ENCODE data around the gene KIAA1549. TPM values are rescaled to one million over a fixed set of nuclear protein-coding genes. Genes with fewer than 3 reads are reported as not detected.

KIAA1549 gene
- total and polyA plus RNA-seq, 2 of the 8 experiments (the other 6 are each of a cell fraction or from before 2014, with no cell fraction given), result 6.5 to 17.3 TPM

DNA sequence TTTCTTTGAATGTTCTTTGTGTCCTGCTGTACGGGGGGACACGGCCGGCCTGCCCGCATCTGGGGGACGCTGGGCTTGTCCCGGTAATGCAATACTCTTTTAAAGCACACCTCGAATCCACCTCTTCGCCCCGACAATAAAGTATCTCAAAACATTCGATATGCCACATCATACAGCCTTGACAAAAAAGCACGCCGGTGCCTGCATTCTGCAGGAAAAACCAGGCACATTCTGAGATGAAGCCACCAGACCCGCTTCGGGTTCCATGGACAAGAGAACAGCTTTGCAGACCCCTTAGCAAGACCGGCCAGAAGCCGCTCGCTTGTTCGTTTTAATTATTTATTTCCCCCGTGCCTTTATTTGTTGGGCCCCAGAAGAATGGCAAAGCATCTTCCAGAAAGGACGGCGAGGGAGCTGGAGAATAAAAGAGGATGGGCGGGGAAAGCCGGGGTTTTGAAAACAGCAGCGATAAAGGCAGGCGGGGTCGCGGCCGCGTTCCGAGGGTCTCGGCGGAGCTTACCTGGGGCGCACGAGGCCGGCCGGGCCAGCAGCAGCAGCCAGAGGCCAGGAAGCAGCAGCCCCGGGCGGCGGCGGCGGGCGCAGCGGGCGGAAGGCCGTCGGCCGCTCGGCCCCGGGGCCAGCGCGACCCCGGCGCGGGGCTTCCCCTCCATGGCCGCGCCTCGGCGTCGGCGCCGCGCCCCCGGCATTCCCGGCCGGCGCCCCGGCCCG is 462 bp downstream of the KIAA1549 start:
- H2BK20ac ChIP-seq (ENCODE audit: low read length), result no peak overlapping the region
- 0 out of 2 replicates have a peak overlapping the region, but pooled peaks have one; percentile 46 for H2BK15ac ChIP-seq (ENCODE audit: low read length)
- H4K5ac ChIP-seq (ENCODE audit: insufficient read length, low read depth, low read length), result peak overlapping the region; percentile 4
- H4K91ac ChIP-seq (replicated peaks; ENCODE audit: insufficient read length, low read length), result no peak overlapping the region
- peaks cover 0 to 19% (median 8%) of the 10 kb centered on the region in 4 experiments; a peak in 4 of 7 replicates for H3K27me3 ChIP-seq (replicated peaks in 1 of 4; ENCODE audit: control insufficient read depth in 3 of 4, extremely low read depth in 1 of 4, insufficient read depth in 3 of 4, low read length in 3 of 4)
- no peaks in the 10 kb centered on the region for H3K9me3 ChIP-seq (ENCODE audit: insufficient read depth in 2 of 2, low read depth in 1 of 2, low read length in 1 of 2)
- no peaks in the 10 kb centered on the region for H3K36me3 ChIP-seq (ENCODE audit: control insufficient read depth in 2 of 4, insufficient read depth in 4 of 4, low read length in 3 of 4)
- no peak overlapping the region; the same call in 1 of the 2 replicates for H3K27ac ChIP-seq (ENCODE audit: low read depth, low read length)
- peaks cover 0 to 4% of the 10 kb centered on the region in 2 experiments for H4K20me1 ChIP-seq (replicated peaks in 1 of 2; ENCODE audit: control insufficient read depth in 1 of 2, insufficient read depth in 2 of 2, low read length in 2 of 2)
- no peak overlapping the region; the same call in none of the 2 replicates for H3K18ac ChIP-seq (ENCODE audit: extremely low read depth, low read length)
- H3K79me1 ChIP-seq (ENCODE audit: low read depth, low read length), result 0 out of 2 replicates have a peak, but pooled peaks cover 3% of the 10 kb centered on the region
- H2AK5ac ChIP-seq (ENCODE audit: low read depth, low read length), result no peak overlapping the region
- peak overlapping the region; percentile 51 for H2BK120ac ChIP-seq (replicated peaks; ENCODE audit: low read depth, low read length)
- H3K4ac ChIP-seq (replicated peaks; ENCODE audit: insufficient read length, low read depth, low read length), result peak overlapping the region; percentile 44
- peak overlapping the region; percentile 78 for H3K56ac ChIP-seq (replicated peaks; ENCODE audit: insufficient read length, low read depth, low read length)
- no peak for FAIRE-seq
- POLR2A ChIA-PET (ENCODE audit: partially characterized antibody), result interaction anchor here (3.5 kb wide), 1 partner anchor 10 kb away, joined by 14 read pairs; no protein-coding TSS in a partner anchor
- H3K23ac ChIP-seq (ENCODE audit: insufficient read length), result no peak overlapping the region
- peak overlapping the region; percentile 57 to 86 (median 78) for H3K4me3 ChIP-seq (ENCODE audit: extremely low read depth in 1 of 4, insufficient read depth in 2 of 4, low read depth in 3 of 4, low read length in 4 of 4)
- peak overlapping the region; percentile 51 to 86 (median 66) for H3K9ac ChIP-seq (replicated peaks in 1 of 4; ENCODE audit: extremely low read depth in 1 of 4, low read depth in 3 of 4, low read length in 3 of 4)
- H2AFZ ChIP-seq (ENCODE audit: low read length), result peak overlapping the region; percentile 4; the same call in 1 of the 2 replicates
- CTCF ChIA-PET (ENCODE audit: partially characterized antibody), result interaction anchor here (0.7 to 3.0 kb wide), 7 partner anchors 16 to 819 kb away, joined by 3 to 6 read pairs (median 3); no protein-coding TSS in a partner anchor
- peak overlapping the region; percentile 35; the same call in 1 of the 2 replicates for H4K8ac ChIP-seq (ENCODE audit: extremely low read depth, insufficient read depth, low read length)
- peaks cover 0 to 43% of the 10 kb centered on the region in 2 experiments; a peak in 2 of 4 replicates for H3K79me2 ChIP-seq (ENCODE audit: control insufficient read depth in 1 of 2, insufficient read depth in 2 of 2, low read length in 2 of 2)
- H3K4me2 ChIP-seq (ENCODE audit: insufficient read depth in 1 of 2, low read depth in 2 of 2, low read length in 2 of 2), result peak overlapping the region; percentile 78 to 79
- peaks cover 6 to 21% (median 15%) of the 10 kb centered on the region in 4 experiments; a peak in 6 of 7 replicates for H3K4me1 ChIP-seq (replicated peaks in 1 of 4; ENCODE audit: control insufficient read depth in 3 of 4, insufficient read depth in 4 of 4, low read length in 3 of 4)
- H3K23me2 ChIP-seq (ENCODE audit: low read depth, low read length), result peaks cover 11% of the 10 kb centered on the region
- no peak overlapping the region for H2BK12ac ChIP-seq (ENCODE audit: low read depth, low read length)
- TF ChIP-seq, protein P1, sequence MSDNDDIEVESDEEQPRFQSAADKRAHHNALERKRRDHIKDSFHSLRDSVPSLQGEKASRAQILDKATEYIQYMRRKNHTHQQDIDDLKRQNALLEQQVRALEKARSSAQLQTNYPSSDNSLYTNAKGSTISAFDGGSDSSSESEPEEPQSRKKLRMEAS (IDR thresholded peaks at IDR 0.05), result peak; percentile 60
- TF ChIP-seq PHF8 (conservative IDR thresholded peaks at IDR 0.05; ENCODE audit: low read depth, low read length), result peak; percentile 56; the same call in 1 of the 2 replicates
- no peak for TF ChIP-seq SIRT6 (IDR thresholded peaks at IDR 0.05; ENCODE audit: low read length)
- TF ChIP-seq KDM4A (IDR thresholded peaks at IDR 0.05; ENCODE audit: low read depth, low read length, severe bottlenecking), result peak; percentile 25
- TF ChIP-seq POLR2AphosphoS5 (IDR thresholded peaks at IDR 0.05; ENCODE audit: low read depth, low read length), result no peak
- no peak for TF ChIP-seq MAFK (IDR thresholded peaks at IDR 0.05; ENCODE audit: low read depth, low read length)
- peak; percentile 54 for TF ChIP-seq ASH2L (IDR thresholded peaks at IDR 0.05; ENCODE audit: low read length)
- TF ChIP-seq E2F6 (IDR thresholded peaks at IDR 0.05), result 0 out of 2 replicates have a peak, but pooled peaks have one; percentile 19
- no peak for TF ChIP-seq EGR1 (IDR thresholded peaks at IDR 0.05; ENCODE audit: borderline replicate concordance, low read depth, low read length)
- peak; percentile 42; the same call in 1 of the 2 replicates for TF ChIP-seq TAF1 (IDR thresholded peaks at IDR 0.05; ENCODE audit: low read depth, low read length)
- TF ChIP-seq TBP (IDR thresholded peaks at IDR 0.05; ENCODE audit: low read depth, low read length), result no peak
- DNase-seq (ENCODE audit: low read depth in 1 of 2, low spot score in 2 of 2), result peak in 1 of 2 experiments; percentile 71
- no peak overlapping the region for H3K14ac ChIP-seq (ENCODE audit: insufficient read length)
- 1% methylated on average over 55 of the region's 68 CpGs; no CpG with 5 or more reads in 1 of the 2 experiments for WGBS, 2 experiments (ENCODE audit: extremely low coverage in 1 of 2, insufficient coverage in 1 of 2, insufficient read length in 1 of 2, insufficient replicate concordance in 2 of 2, low coverage in 1 of 2, low lambda C conversion rate in 2 of 2, missing lambda C conversion rate in 1 of 2)
- H2BK5ac ChIP-seq (ENCODE audit: low read depth, low read length), result no peak overlapping the region; the same call in 1 of the 2 replicates

Data from H1 (cell line).